HEK293T (cell line): ENCODE data around the gene FER.

Experiments
- ARNT ChIP-seq: fragments of 450-650 bp; IDR thresholded peaks from 2 replicates; pipeline ENCODE4 v1.6.1; 2017; ENCODE audit warnings: mild to moderate bottlenecking
- CTBP1 ChIP-seq: fragments of 450-650 bp; IDR thresholded peaks from 2 replicates; pipeline ENCODE4 v1.6.1; 2016; ENCODE audit warnings: borderline replicate concordance
- ELF4 ChIP-seq: fragments of 450-650 bp; IDR thresholded peaks from 2 replicates; pipeline ENCODE4 v1.6.1; 2017; ENCODE audit warnings: antibody characterized with exemption
- FOXA1 ChIP-seq: fragments of 450-650 bp; IDR thresholded peaks from 2 replicates; pipeline ENCODE4 v1.6.1; 2016; ENCODE audit warnings: mild to moderate bottlenecking
- FOXM1 ChIP-seq: fragments of 450-650 bp; IDR thresholded peaks from 2 replicates; pipeline ENCODE4 v1.6.1; 2017; ENCODE audit warnings: mild to moderate bottlenecking, borderline replicate concordance
- HDGF ChIP-seq: fragments of 450-650 bp; IDR thresholded peaks from 2 replicates; pipeline ENCODE4 v1.6.1; 2017; ENCODE audit warnings: antibody characterized with exemption, borderline replicate concordance
- SUZ12 ChIP-seq: fragments of 450-650 bp; IDR thresholded peaks from 2 replicates; pipeline ENCODE4 v1.6.1; 2016; ENCODE audit warnings: mild to moderate bottlenecking
- ZNF384 ChIP-seq: fragments of 450-650 bp; IDR thresholded peaks from 2 replicates; pipeline ENCODE4 v1.6.1; 2016

GRCh38 chr5:109083937-109084336 lies 336.2 kb downstream of the FER start:
- TF ChIP-seq ARNT (no peak), CTBP1 (no peak), ELF4 (no peak), SUZ12 (no peak), HDGF (no peak), ZNF384 (no peak), FOXM1 (no peak), FOXA1 (no peak)
